OCI-LY7 (cell line): Measurements from ENCODE around the gene TK2. TPM values are rescaled to one million over a fixed set of nuclear protein-coding genes. Genes with fewer than 3 reads are reported as not detected.

Experiments used
- BruUV-seq: library from RNA; stranded (reverse); fragments of 400-500 nt; replicated peaks from 2 replicates; lab custom pipeline; 2021; lab: Mats Ljungman, UMichigan
- CTCF ChIA-PET: fragments of 300-600 bp; sonication (Branson Sonifier 250); formaldehyde crosslinking; loops from one replicate; lab custom pipeline; 2022; ENCODE audit warnings: antibody characterized with exemption; ENCODE audit not compliant: unreplicated experiment; lab: Charles Lee
- POLR2A ChIA-PET: fragments of 300-600 bp; sonication (Branson Sonifier 250); formaldehyde crosslinking; loops from one replicate; lab custom pipeline; 2022; ENCODE audit warnings: antibody characterized with exemption; lab: Charles Lee
- DNase-seq: peaks from one replicate; pipeline ENCODE4 v3.0.0-alpha.2; 2015; ENCODE audit warnings: low spot score
- H2AFZ ChIP-seq: fragments of 200-600 bp; sonication (generic), shearing (Covaris generic); 2 replicates; pipeline ENCODE4 v1.6.1; 2014; ENCODE audit warnings: mild to moderate bottlenecking, antibody characterized with exemption, low read length, moderate library complexity
- H3K27ac ChIP-seq: fragments of 200-600 bp; sonication (generic); 2 replicates; pipeline ENCODE4 v1.5.1; 2014; ENCODE audit warnings: mixed run types, low read depth, mild to moderate bottlenecking, moderate library complexity, low read length, inconsistent platforms; ENCODE audit not compliant: poor library complexity, severe bottlenecking
- H3K36me3 ChIP-seq: fragments of 200-600 bp; sonication (generic); 2 replicates; pipeline ENCODE4 v1.6.1; 2014; ENCODE audit warnings: mild to moderate bottlenecking, antibody characterized with exemption, low read length, moderate library complexity, mixed read lengths; ENCODE audit not compliant: insufficient read depth
- H3K4me1 ChIP-seq: fragments of 200-600 bp; sonication (generic); 2 replicates; pipeline ENCODE4 v1.5.1; 2014; ENCODE audit warnings: mild to moderate bottlenecking, low read length; ENCODE audit not compliant: insufficient read depth, poor library complexity, severe bottlenecking
- H3K4me2 ChIP-seq: fragments of 200-600 bp; sonication (generic); 2 replicates; pipeline ENCODE4 v1.6.1; 2014; ENCODE audit warnings: mild to moderate bottlenecking, low read length
- H3K4me3 ChIP-seq: fragments of 200-600 bp; sonication (generic); 2 replicates; pipeline ENCODE4 v1.5.1; 2014; ENCODE audit warnings: mild to moderate bottlenecking, low read depth, low read length; ENCODE audit not compliant: poor library complexity, severe bottlenecking
- H3K79me2 ChIP-seq: fragments of 200-600 bp; sonication (generic); 2 replicates; pipeline ENCODE4 v1.6.1; 2016; ENCODE audit warnings: low read depth, mild to moderate bottlenecking, low read length, moderate library complexity, mixed read lengths; ENCODE audit not compliant: insufficient read depth
- H3K9me2 ChIP-seq: fragments of 200-600 bp; sonication (generic); 2 replicates; pipeline ENCODE4 v1.6.1; 2016; ENCODE audit warnings: mild to moderate bottlenecking, low read length, mixed read lengths; ENCODE audit not compliant: insufficient read depth
- H3K9me3 ChIP-seq: fragments of 200-600 bp; sonication (generic); 2 replicates; pipeline ENCODE4 v1.6.1; 2014; ENCODE audit warnings: mild to moderate bottlenecking, mixed run types, low read length, mixed read lengths
- H4K20me1 ChIP-seq: fragments of 200-600 bp; sonication (generic); 2 replicates; pipeline ENCODE4 v1.6.1; 2014; ENCODE audit warnings: mild to moderate bottlenecking, antibody characterized with exemption, low read length, moderate library complexity, mixed read lengths; ENCODE audit not compliant: insufficient read depth
- EZH2phosphoT487 ChIP-seq: fragments of 200-600 bp; sonication (generic); IDR thresholded peaks from 2 replicates; pipeline ENCODE4 v1.6.1; 2018; ENCODE audit warnings: low read depth, borderline replicate concordance, mild to moderate bottlenecking, mixed run types, antibody characterized with exemption, low read length, moderate library complexity, mixed read lengths
- intact Hi-C: fragments of 100-400 bp; cut with micrococcal nuclease; formaldehyde crosslinking; loops from one replicate; pipeline ENCODE4 v1.10.0; 2022; ENCODE audit not compliant: unreplicated experiment
- total RNA-seq, 2 experiments: library from RNA; depleted of rRNA in 1 of 2; stranded (reverse); fragments of >200 nt in 1 of 2; shearing (Covaris generic) in 1 of 2; gene quantifications; 2 replicates each; pipeline ENCODE4 v1.2.3, GENCODE V29; 2014 to 2022
- TF ChIP-seq, protein P1 (sequence below): fragments of 200-600 bp; sonication (generic); conservative IDR thresholded peaks from 2 replicates; pipeline ENCODE4 v1.5.1; 2014; ENCODE audit warnings: mild to moderate bottlenecking, antibody characterized with exemption, low read length, moderate library complexity, mixed read lengths

TK2 gene
- total RNA-seq, 2 experiments from 2014 or later: 0.06 to 1.9 TPM

DNA sequence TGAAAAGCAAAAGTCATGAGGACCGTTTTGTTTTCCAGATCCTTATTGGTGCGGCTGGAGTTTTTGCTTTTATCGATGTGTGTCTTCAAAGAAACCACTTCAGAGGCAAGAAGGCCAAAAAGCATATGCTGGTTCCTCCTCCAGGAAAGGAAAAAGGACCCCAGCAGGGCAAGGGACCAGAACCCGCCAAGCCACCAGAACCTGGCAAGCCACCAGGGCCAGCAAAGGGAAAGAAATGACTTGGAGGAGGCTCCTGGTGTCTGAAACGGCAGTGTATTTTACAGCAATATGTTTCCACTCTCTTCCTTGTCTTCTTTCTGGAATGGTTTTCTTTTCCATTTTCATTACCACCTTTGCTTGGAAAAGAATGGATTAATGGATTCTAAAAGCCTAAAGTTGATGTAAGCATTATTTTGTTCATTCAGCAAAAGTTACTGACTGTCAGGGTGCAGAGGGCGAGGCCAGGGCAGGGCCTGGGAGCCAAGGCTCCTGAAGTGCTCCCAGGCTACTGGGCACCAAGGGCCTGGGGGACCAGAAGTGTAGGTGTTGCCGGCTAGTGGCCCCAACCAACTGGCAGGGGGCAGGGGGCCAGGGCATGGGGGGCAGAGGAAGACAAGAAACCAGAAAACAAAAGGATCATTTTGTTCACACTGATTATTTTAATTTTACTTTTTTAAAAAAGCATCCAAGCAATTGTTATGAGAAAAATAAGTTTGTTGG is 38.1 kb upstream of the TK2 start:
- Histone ChIP-seq H2AFZ (no peak overlapping the region), H3K9me3 (no peaks in the 10 kb centered on the region), H3K79me2 (no peaks in the 10 kb centered on the region), H3K4me2 (no peak overlapping the region), H3K9me2 (no peaks in the 10 kb centered on the region), H3K4me1 (peaks cover 25% of the 10 kb centered on the region), H3K36me3 (no peaks in the 10 kb centered on the region), H4K20me1 (no peaks in the 10 kb centered on the region), H3K27ac (no peak overlapping the region), H3K4me3 (no peak overlapping the region)
- no TSS peak for BruUV-seq
- POLR2A ChIA-PET: interaction anchor here (0.6 kb wide), 1 partner anchor 149 kb away, joined by 3 read pairs; no protein-coding TSS in a partner anchor
- TF ChIP-seq EZH2phosphoT487: no peak
- TF ChIP-seq, protein P1, sequence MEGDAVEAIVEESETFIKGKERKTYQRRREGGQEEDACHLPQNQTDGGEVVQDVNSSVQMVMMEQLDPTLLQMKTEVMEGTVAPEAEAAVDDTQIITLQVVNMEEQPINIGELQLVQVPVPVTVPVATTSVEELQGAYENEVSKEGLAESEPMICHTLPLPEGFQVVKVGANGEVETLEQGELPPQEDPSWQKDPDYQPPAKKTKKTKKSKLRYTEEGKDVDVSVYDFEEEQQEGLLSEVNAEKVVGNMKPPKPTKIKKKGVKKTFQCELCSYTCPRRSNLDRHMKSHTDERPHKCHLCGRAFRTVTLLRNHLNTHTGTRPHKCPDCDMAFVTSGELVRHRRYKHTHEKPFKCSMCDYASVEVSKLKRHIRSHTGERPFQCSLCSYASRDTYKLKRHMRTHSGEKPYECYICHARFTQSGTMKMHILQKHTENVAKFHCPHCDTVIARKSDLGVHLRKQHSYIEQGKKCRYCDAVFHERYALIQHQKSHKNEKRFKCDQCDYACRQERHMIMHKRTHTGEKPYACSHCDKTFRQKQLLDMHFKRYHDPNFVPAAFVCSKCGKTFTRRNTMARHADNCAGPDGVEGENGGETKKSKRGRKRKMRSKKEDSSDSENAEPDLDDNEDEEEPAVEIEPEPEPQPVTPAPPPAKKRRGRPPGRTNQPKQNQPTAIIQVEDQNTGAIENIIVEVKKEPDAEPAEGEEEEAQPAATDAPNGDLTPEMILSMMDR: no peak
- CTCF ChIA-PET: no interaction called here
- DNase-seq: no peak
- intact Hi-C loops: loop anchor here (2.0 kb wide), 1 partner anchor 71 kb away; no protein-coding TSS in a partner anchor

DNA sequence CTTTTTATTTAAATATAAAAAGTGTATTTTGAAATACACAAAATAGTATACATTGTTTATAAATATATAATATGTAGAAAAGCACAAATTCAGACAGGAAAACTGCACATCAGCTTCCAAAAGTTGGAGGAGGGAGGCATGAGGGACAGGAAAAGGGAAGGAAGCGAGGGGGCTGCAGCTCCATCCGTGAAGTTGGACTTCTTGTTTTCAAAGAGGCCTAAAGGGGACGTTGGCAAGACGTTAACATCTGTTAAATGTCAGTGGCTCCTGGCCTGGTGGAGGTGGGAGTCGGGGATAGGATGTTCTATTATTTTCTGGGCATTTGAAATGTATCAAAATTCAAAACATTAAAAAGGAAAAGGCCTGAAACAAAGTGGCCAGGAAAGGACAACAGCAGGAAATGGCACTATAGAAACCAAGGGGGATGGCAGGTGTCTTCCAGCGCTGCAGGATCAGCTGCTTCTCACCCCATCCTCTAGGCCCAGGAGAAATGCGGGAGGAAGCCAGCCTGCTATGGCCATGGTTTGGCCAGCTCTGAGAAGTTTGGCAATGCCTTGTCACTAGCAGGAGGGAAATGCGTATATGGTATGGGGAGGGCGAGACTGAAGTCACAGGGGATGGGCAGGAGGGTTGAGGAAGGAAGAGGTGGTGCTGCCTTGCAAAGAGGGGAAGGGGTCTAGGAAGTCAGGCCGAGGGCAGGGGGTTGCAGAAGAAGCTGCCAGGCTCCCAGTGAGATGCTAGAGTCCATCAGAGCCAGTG is 35.7 kb upstream of the TK2 start:
- no peaks in the 10 kb centered on the region for H3K79me2 ChIP-seq
- H3K9me2 ChIP-seq: no peaks in the 10 kb centered on the region
- H3K4me3 ChIP-seq: no peak overlapping the region
- peaks cover 24% of the 10 kb centered on the region for H3K4me1 ChIP-seq
- no peak overlapping the region for H2AFZ ChIP-seq
- no peaks in the 10 kb centered on the region for H3K36me3 ChIP-seq
- BruUV-seq: no TSS peak
- H3K9me3 ChIP-seq: no peaks in the 10 kb centered on the region
- H3K4me2 ChIP-seq: no peak overlapping the region
- POLR2A ChIA-PET: interaction anchor here (0.6 to 1.4 kb wide), 4 partner anchors 9 to 550 kb away, joined by 3 to 12 read pairs (median 4); no protein-coding TSS in a partner anchor
- TF ChIP-seq EZH2phosphoT487: no peak
- TF ChIP-seq, protein P1: no peak
- DNase-seq: no peak
- no peak overlapping the region for H3K27ac ChIP-seq
- no peaks in the 10 kb centered on the region for H4K20me1 ChIP-seq
- intact Hi-C loops: no loop called here
- CTCF ChIA-PET: no interaction called here
